Neural progenitor cell (in vitro differentiated cells): ENCODE results near the gene ERP29.

Experiments used
- CTCF ChIP-seq: fragments of 200-600 bp; sonication (generic); IDR thresholded peaks from 2 replicates; pipeline ENCODE4 v1.5.1; 2017; ENCODE audit warnings: antibody characterized with exemption, mild to moderate bottlenecking
- EZH2 ChIP-seq: fragments of 200-600 bp; sonication (generic); IDR thresholded peaks from 2 replicates; pipeline ENCODE4 v1.6.1; 2017; ENCODE audit warnings: antibody characterized with exemption, mild to moderate bottlenecking, moderate library complexity

- TF ChIP-seq EZH2 = no peak
- no peak for TF ChIP-seq CTCF
Observed at GRCh38 chr12:112029301-112029700, 16.1 kb downstream of the ERP29 start.
